GM10847 (cell line): ENCODE results near the gene SLC16A5.

Source experiments
- POLR2A ChIP-seq: IDR thresholded peaks from 2 replicates; pipeline ENCODE4 v1.6.1; 2011; ENCODE audit not compliant: insufficient read length; ENCODE audit errors: extremely low read depth

SLC16A5 gene, protein sequence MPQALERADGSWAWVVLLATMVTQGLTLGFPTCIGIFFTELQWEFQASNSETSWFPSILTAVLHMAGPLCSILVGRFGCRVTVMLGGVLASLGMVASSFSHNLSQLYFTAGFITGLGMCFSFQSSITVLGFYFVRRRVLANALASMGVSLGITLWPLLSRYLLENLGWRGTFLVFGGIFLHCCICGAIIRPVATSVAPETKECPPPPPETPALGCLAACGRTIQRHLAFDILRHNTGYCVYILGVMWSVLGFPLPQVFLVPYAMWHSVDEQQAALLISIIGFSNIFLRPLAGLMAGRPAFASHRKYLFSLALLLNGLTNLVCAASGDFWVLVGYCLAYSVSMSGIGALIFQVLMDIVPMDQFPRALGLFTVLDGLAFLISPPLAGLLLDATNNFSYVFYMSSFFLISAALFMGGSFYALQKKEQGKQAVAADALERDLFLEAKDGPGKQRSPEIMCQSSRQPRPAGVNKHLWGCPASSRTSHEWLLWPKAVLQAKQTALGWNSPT

DNA sequence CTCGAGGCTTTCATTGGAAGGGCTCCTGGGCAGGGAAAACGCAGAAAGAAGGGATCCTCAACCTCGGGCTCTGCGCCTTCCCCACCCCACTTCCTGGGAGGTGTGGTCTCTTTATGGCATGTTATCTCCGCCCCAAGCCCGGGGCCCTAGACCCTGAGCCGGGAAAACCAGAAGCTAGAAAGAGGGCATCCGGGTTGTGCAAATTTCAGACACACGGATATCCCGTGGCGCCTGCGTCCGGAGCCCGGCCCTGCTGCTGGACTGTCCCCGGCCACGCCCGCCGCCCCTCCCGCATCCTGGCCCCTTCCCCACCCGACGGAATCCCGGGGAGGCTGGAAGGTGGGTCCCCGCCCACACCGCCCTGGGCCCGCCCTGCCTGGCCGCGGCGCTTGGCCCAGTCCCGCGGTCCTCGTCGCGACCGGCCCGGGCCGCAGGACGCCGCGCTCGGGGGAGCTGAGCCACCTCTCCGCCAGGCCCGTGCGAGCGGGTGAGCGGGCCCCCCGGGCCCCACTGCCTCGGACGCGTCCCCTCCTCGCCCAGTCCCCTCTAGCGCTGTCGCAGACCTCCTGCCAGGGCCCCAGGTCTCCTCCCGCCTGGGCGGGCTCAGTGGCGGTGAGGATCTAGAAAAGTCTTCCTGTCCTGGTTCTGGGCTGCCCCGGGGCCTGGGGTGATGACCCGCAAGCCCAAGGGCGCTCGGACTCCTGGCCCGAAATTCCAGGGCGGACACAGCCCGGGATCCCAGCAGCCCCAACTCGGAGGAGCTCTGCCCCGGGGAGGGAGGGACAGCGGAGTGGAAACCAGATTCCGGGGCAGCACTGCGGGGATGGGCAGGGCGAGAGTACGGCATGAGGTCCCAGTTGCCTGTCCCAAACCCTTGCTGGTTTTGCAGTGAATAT is at the start of gene SLC16A5:
SLC16A5 (plus strand) TSS at position 397 of the 896 bp plus-strand sequence. CDS start 5,683 bp downstream, outside the sequence.
- TF ChIP-seq POLR2A = peak; percentile 33

DNA sequence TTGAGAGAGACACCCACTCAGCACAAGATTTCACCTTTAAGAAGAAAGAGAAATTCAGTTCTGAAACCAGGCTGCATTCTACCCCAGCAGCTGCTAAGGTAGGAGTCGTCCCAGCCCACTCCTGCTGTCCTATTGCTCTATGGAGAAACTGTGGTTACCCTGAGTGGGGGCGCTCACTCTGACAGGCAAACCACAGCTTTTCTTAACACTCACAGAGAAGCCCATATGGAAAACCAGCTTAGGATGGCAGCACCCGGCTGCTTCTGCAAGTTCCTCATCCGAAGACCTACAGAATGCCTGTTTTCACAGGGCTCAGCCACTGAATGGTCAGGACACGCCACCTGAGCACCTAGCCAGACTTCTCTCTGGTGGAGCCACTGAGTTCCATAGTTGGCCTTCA is 48.5 kb upstream of the SLC16A5 start:
- no peak for TF ChIP-seq POLR2A

DNA sequence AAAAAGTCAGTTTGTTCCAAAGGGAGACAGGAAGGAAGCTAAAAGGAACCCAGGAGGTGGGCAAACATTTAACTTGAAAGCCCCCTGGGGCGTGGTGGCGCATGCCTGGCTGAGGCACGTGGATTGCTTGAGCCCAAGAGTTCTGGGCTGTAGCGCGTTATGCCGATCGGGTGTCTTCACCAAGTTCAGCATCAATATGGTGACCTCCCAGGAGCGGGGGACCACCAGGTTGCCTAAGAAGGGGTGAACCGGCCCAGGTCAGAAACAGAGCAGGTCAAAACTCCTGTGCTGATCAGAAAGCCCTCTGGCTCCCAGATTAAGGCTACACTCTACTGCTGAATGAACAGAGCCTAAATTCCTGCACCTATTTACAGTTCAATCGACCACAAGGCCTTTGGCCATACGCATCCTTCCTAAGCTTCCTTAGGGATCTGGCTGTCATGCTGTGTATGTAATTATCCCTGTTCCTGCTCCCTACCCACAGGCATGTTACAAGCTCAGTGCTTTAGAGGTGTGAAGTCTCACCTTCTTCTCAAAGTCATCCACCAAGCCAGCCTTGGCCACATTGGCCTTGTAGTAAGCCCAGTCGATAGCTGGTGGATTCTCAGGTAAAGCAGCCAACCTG is 46.0 kb upstream of the SLC16A5 start:
- TF ChIP-seq POLR2A = no peak

DNA sequence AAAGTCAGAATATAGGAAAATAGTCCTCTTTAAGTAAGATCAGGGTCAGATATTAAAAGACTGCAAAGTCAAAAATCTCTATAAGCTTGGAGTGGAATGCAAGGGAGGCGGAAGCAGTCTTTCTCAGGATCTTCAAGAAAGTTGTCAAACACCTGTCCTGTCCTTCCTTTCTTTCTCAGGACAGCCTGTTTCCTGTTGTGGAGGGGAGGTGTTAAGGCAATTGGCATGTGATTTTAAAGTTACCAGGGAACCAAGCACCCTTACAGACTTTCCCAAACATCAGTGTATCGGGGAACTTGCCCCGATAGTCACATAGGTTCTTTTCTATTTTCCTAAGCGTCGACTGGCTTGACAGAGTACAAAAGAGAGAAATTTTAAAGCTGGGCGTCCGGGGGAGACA is 43.0 kb upstream of the SLC16A5 start:
- TF ChIP-seq POLR2A = no peak

DNA sequence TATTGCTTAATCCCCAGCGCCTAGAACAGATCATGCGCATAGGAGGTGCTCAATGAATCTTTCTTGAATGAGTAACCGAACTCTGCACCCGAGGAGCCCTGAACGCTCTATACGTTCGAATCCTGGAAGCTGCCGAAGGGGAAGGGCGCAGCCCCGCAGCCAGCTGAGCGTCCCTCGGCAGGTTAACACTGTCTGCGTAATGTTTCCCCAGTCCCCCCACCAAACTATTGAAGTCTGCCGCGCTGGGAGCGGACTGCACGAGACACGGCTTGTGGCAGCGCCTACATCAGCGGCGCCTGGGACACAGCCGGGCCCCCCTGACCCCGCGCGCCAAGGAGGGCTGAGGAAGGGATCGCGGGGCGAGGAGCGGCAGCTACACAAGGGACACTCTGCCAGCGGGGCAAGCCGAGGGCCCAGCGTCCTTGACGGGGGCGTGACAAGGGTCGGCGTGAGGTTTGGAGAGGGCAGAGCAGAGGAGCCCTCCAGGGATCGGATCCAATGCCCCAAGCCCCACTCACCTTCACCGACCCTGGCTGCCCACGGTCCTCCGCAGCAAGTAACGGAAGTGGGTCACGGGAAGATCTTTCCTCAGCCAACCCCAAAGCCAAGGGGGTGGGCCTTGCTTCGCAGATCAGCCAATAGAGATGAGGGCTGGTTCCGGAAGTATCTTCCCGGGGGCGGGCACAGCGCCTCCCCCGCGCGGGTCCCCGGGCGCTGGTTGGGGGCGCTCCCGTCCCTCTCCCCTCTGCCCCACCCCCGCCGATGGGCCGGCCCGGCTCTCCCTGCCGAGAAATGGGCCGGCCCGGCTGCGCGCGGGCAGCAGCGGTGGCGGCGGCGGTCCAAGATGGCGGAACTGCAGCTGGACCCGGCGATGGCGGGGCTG is 41.1 kb upstream of the SLC16A5 start, which contains the start of the genes ATP5PD and KCTD2:
ATP5PD (minus strand) TSS at position 563 of the 883 bp plus-strand sequence. CDS start 4,319 bp downstream, outside the sequence.
KCTD2 (plus strand) TSS at position 819 of the 883 bp plus-strand sequence; CDS start at position 845, 26 bp downstream.
- peak; percentile 89 for TF ChIP-seq POLR2A

DNA sequence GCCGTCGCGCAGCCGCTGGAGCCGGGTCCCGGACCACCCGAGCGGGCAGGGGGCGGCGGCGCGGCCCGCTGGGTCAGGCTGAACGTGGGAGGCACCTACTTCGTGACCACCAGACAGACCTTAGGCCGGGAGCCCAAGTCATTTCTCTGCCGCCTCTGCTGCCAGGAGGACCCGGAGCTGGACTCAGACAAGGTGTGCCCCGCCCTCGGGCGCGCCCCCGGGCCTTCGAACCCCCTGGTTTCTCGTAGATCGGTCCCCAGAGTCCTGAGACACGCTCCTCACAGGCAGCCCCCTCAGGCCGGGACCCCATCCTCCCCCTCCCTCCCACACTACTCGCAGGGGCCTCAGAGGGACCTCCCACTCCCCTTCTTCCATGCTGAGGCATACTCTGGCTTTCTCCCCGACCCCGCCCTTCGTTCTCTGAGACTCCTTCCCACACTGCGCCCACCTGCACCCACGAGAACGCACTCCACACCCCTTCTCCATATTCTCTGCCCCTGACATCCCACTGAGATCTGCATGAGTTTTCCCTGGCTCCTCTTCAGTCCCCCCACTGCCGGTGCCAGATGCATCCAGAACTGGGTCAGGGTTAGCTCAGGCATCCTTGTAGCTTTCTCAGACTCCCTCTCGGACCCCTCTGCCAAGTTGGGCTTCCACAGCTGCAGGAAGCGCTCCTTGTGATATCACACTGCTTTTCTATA is 40.2 kb upstream of the SLC16A5 start:
- TF ChIP-seq POLR2A = no peak

DNA sequence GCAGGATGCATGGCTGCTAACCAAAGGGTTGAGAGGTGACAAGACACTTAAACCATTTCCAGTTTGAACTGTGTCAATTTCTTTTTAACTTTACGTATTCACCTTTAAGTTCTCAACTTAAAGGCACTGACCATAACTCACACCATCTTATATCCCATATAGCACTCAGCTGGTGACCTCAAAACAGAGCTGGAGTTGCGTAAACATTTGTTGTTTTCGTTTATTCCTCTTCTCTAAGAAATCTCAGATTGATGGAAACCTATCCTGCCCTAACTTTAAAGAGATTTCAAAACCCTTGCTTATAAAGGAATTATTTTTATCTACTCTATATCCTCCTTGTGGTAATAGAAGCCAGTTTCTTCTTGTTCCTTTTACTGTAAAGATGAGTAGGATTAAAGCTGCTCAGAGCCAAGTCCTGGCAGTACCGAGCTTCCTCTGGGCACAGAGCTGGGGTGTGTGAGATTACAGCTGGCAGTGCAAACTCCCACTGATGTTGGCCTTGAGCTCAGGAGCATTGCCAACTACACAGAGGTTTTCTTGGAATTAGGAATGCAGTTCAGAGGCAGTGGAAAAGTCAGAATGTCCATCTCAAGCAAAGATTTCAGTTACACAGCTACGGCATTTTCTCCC is 39.4 kb upstream of the SLC16A5 start:
- TF ChIP-seq POLR2A = no peak

DNA sequence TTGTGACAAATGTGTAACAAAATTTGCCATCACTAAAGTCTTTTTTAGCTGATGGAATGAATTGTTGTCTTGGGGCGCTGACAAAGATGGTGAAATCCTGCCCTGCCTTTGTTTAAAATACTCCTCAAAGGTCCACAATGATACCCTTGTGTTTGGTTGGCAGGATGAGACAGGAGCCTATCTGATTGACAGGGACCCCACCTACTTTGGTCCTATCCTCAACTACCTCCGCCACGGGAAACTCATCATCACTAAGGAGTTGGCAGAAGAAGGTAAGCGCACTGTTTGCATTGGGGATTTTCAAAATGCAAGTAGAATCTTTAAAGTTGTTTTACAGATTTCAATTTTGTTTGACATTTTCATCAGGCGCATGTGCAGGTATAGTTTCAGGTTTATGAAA is 38.7 kb upstream of the SLC16A5 start:
- TF ChIP-seq POLR2A = no peak

DNA sequence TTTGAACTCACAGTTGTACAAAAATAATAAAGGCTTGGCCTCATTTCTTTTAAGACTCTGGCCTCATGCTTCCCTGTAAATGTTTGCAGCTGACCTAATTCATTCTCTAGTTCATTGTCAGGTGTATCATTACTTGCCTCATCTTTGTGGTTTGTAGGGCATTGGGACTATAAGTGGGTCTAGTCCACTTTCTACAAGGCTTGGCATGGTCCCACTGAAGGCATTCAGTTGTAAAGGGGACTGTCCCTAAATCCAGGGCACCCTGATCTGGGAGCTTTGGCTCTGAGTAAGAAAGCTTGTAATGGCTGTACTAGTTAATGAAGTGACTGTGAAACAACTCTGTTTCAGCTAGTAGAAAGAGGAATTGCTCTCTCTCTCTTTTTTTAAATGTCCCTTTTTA is 38.0 kb upstream of the SLC16A5 start:
- no peak for TF ChIP-seq POLR2A

DNA sequence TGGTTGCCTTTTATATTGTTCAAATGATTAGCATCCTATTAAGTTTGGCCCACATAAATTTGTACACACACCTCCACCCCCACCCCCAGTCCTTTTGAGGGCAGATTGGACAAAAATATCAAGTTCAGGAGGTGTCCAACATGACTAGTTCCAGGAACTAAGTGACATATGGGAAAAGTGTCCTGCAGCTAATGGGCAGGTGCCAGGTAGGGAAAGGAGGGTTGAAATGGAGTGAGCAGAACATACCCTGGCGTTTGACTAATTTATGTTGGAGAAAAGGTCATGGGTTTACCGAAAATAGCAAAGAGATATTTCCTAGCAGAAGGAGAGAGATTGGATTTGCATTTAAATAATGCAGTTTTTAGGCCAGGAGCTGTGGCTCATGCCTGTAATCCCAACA is 35.8 kb upstream of the SLC16A5 start:
- TF ChIP-seq POLR2A = no peak

DNA sequence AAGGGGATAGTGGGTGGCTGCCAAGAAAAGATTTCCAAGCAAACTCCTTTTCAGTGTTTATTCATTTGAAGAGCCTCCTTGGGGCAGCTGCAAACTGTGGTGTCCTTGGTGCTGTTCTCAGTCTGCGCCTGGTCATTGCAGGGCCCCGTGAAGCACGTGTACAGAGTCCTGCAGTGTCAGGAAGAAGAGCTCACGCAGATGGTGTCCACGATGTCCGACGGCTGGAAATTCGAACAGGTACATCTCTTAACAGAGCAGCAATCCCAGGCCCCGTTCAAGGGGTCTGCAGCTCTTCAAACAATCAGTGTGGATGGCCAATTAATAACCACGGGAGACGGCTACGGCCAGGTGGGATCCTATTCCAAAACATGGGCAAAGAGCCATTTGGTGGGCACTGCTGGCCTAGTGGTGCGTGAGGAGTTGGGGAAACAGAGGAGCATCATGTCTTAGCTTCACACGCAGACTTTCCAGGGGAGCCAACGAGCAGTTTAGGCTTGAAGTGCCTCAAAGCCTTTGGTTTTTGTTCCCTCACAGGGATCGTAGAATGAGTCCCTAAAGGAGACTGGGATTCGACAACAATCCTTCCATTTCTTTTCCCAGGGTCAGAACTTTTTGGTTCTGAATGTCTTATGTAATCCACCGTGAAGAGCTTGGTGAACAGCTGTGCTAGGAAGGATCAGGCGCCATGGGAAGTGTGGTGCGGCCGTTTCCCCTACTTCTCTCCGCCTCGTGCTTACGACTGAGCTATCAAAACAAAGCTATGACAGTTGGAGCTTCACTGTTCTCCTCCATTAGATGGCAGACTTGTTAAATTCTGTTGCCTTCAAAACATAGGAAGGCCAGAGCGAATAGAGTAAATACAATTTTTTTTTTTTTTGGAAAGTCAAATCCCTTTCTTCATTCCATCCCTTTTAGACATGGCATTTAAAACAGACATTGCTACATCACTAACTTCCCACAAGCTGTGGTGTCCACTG is 28.1 kb upstream of the SLC16A5 start:
- TF ChIP-seq POLR2A = no peak
